Measurements from ENCODE around the gene SLC2A11.

The SLC2A11 gene

GRCh38 chr22:23875801-23876200, 18.1 kb downstream of the SLC2A11 start:
- no peak for DNase-seq (ENCODE audit: low read depth)
- TF ChIP-seq MYC (IDR thresholded peaks at IDR 0.05; ENCODE audit: low read depth, low read length) = no peak
- TF ChIP-seq MAX (IDR thresholded peaks at IDR 0.05; ENCODE audit: low read depth, low read length) = no peak
- TF ChIP-seq CTCF (IDR thresholded peaks at IDR 0.05; ENCODE audit: low read depth, low read length) = no peak
- no peak for TF ChIP-seq POLR2A (IDR thresholded peaks at IDR 0.05; ENCODE audit: extremely low read depth, insufficient read length)
- no peak overlapping the region for H3K4me3 ChIP-seq (ENCODE audit: low read depth, low read length)

GRCh38 chr22:23877566-23877965, 19.9 kb downstream of the SLC2A11 start:
- no peak for TF ChIP-seq POLR2A (IDR thresholded peaks at IDR 0.05; ENCODE audit: extremely low read depth, insufficient read length)
- H3K4me3 ChIP-seq (ENCODE audit: low read depth, low read length) = no peak overlapping the region
- DNase-seq (ENCODE audit: low read depth) = no peak

GRCh38 chr22:23878219-23878618, 20.5 kb downstream of the SLC2A11 start:
- TF ChIP-seq MAX (IDR thresholded peaks at IDR 0.05; ENCODE audit: low read depth, low read length) = no peak
- no peak for TF ChIP-seq POLR2A (IDR thresholded peaks at IDR 0.05; ENCODE audit: extremely low read depth, insufficient read length)
- no peak for TF ChIP-seq CTCF (IDR thresholded peaks at IDR 0.05; ENCODE audit: low read depth, low read length)
- no peak for TF ChIP-seq MYC (IDR thresholded peaks at IDR 0.05; ENCODE audit: low read depth, low read length)
- no peak overlapping the region for H3K4me3 ChIP-seq (ENCODE audit: low read depth, low read length)
- DNase-seq (ENCODE audit: low read depth) = no peak

- no peak overlapping the region for H3K4me3 ChIP-seq (ENCODE audit: low read depth, low read length)
- TF ChIP-seq MYC (IDR thresholded peaks at IDR 0.05; ENCODE audit: low read depth, low read length) (no peak), POLR2A (IDR thresholded peaks at IDR 0.05; ENCODE audit: extremely low read depth, insufficient read length) (no peak), CTCF (IDR thresholded peaks at IDR 0.05; ENCODE audit: low read depth, low read length) (no peak), MAX (IDR thresholded peaks at IDR 0.05; ENCODE audit: low read depth, low read length) (no peak)
- no peak for DNase-seq (ENCODE audit: low read depth)
These were observed 24.7 kb downstream of the SLC2A11 start for GRCh38 chr22:23882370-23882769.

- H3K4me3 ChIP-seq (ENCODE audit: low read depth, low read length) = no peak overlapping the region
- no peak for DNase-seq (ENCODE audit: low read depth)
- TF ChIP-seq POLR2A (IDR thresholded peaks at IDR 0.05; ENCODE audit: extremely low read depth, insufficient read length) (no peak), MYC (IDR thresholded peaks at IDR 0.05; ENCODE audit: low read depth, low read length) (no peak), MAX (IDR thresholded peaks at IDR 0.05; ENCODE audit: low read depth, low read length) (no peak), CTCF (IDR thresholded peaks at IDR 0.05; ENCODE audit: low read depth, low read length) (no peak)
These were observed 26.0 kb downstream of the SLC2A11 start for GRCh38 chr22:23883658-23884057.

- TF ChIP-seq CTCF (IDR thresholded peaks at IDR 0.05; ENCODE audit: low read depth, low read length) (no peak), POLR2A (IDR thresholded peaks at IDR 0.05; ENCODE audit: extremely low read depth, insufficient read length) (no peak), MYC (IDR thresholded peaks at IDR 0.05; ENCODE audit: low read depth, low read length) (no peak), MAX (IDR thresholded peaks at IDR 0.05; ENCODE audit: low read depth, low read length) (no peak)
- DNase-seq (ENCODE audit: low read depth) = no peak
- H3K4me3 ChIP-seq (ENCODE audit: low read depth, low read length) = no peak overlapping the region
These were observed 26.5 kb downstream of the SLC2A11 start for GRCh38 chr22:23884140-23884539.

Data from NB4 (cell line).